Measurements from ENCODE around the gene EIF5. TPM values are rescaled to one million over a fixed set of nuclear protein-coding genes. Genes with fewer than 3 reads are reported as not detected.

Gene EIF5
- polyA plus RNA-seq, 1 donor, result 197 TPM

GRCh38 chr14:103372017-103372416 lies 38.0 kb downstream of the EIF5 start:
- no peak for DNase-seq
- H3K36me3 ChIP-seq (ENCODE audit: control insufficient read depth, insufficient read depth, low read length), result no peaks in the 10 kb centered on the region
- no peak overlapping the region for H3K27ac ChIP-seq (ENCODE audit: low read length)
- H3K9me3 ChIP-seq (ENCODE audit: control insufficient read depth, low read depth, low read length), result no peaks in the 10 kb centered on the region
- peaks cover 3% of the 10 kb centered on the region for H3K27me3 ChIP-seq (ENCODE audit: control insufficient read depth, insufficient read depth, low read length)
- H3K4me1 ChIP-seq (ENCODE audit: control insufficient read depth, insufficient read depth, low read length), result no peaks in the 10 kb centered on the region
- no CpG with 5 or more reads among the region's 23 CpGs for WGBS (ENCODE audit: insufficient coverage, low lambda C conversion rate)
- no peak overlapping the region for H3K4me3 ChIP-seq (ENCODE audit: low read length)

- Histone ChIP-seq H3K36me3 (ENCODE audit: control insufficient read depth, insufficient read depth, low read length) (no peaks in the 10 kb centered on the region), H3K4me1 (ENCODE audit: control insufficient read depth, insufficient read depth, low read length) (no peaks in the 10 kb centered on the region), H3K27me3 (ENCODE audit: control insufficient read depth, insufficient read depth, low read length) (peaks cover 3% of the 10 kb centered on the region), H3K9me3 (ENCODE audit: control insufficient read depth, low read depth, low read length) (no peaks in the 10 kb centered on the region), H3K27ac (ENCODE audit: low read length) (no peak overlapping the region), H3K4me3 (ENCODE audit: low read length) (no peak overlapping the region)
- no CpG with 5 or more reads among the region's 11 CpGs for WGBS (ENCODE audit: insufficient coverage, low lambda C conversion rate)
- no peak for DNase-seq
Observed at GRCh38 chr14:103372552-103373304, 38.7 kb downstream of the EIF5 start.

- DNase-seq, result no peak
- Histone ChIP-seq H3K36me3 (ENCODE audit: control insufficient read depth, insufficient read depth, low read length) (no peaks in the 10 kb centered on the region), H3K4me3 (ENCODE audit: low read length) (no peak overlapping the region), H3K27ac (ENCODE audit: low read length) (no peak overlapping the region), H3K9me3 (ENCODE audit: control insufficient read depth, low read depth, low read length) (no peaks in the 10 kb centered on the region), H3K27me3 (ENCODE audit: control insufficient read depth, insufficient read depth, low read length) (peaks cover 3% of the 10 kb centered on the region), H3K4me1 (ENCODE audit: control insufficient read depth, insufficient read depth, low read length) (no peaks in the 10 kb centered on the region)
- WGBS (ENCODE audit: insufficient coverage, low lambda C conversion rate), result no CpG with 5 or more reads among the region's 11 CpGs
Observed at GRCh38 chr14:103374121-103374520, 40.1 kb downstream of the EIF5 start.

GRCh38 chr14:103377522-103378037 lies 43.5 kb downstream of the EIF5 start:
- DNase-seq, result no peak
- no peaks in the 10 kb centered on the region for H3K36me3 ChIP-seq (ENCODE audit: control insufficient read depth, insufficient read depth, low read length)
- no CpG with 5 or more reads among the region's 2 CpGs for WGBS (ENCODE audit: insufficient coverage, low lambda C conversion rate)

GRCh38 chr14:103378038-103378854 lies 44.2 kb downstream of the EIF5 start:
- H3K4me1 ChIP-seq (ENCODE audit: control insufficient read depth, insufficient read depth, low read length), result no peaks in the 10 kb centered on the region
- H3K4me3 ChIP-seq (ENCODE audit: low read length), result no peak overlapping the region
- no peaks in the 10 kb centered on the region for H3K9me3 ChIP-seq (ENCODE audit: control insufficient read depth, low read depth, low read length)
- peaks cover 6% of the 10 kb centered on the region for H3K27me3 ChIP-seq (ENCODE audit: control insufficient read depth, insufficient read depth, low read length)
- WGBS (ENCODE audit: insufficient coverage, low lambda C conversion rate), result no CpG with 5 or more reads among the region's 14 CpGs
- no peaks in the 10 kb centered on the region for H3K36me3 ChIP-seq (ENCODE audit: control insufficient read depth, insufficient read depth, low read length)
- DNase-seq, result peak in 1 of 2 donors; percentile 48
- no peak overlapping the region for H3K27ac ChIP-seq (ENCODE audit: low read length)

More at GRCh38 chr14:103377522-103378037, 43.5 kb downstream of the EIF5 start:
- Histone ChIP-seq H3K4me3 (ENCODE audit: low read length) (no peak overlapping the region), H3K27me3 (ENCODE audit: control insufficient read depth, insufficient read depth, low read length) (peaks cover 6% of the 10 kb centered on the region), H3K4me1 (ENCODE audit: control insufficient read depth, insufficient read depth, low read length) (no peaks in the 10 kb centered on the region), H3K27ac (ENCODE audit: low read length) (no peak overlapping the region), H3K9me3 (ENCODE audit: control insufficient read depth, low read depth, low read length) (no peaks in the 10 kb centered on the region)

- Histone ChIP-seq H3K9me3 (ENCODE audit: control insufficient read depth, low read depth, low read length) (no peaks in the 10 kb centered on the region), H3K4me1 (ENCODE audit: control insufficient read depth, insufficient read depth, low read length) (peaks cover 6% of the 10 kb centered on the region), H3K27me3 (ENCODE audit: control insufficient read depth, insufficient read depth, low read length) (peaks cover 3% of the 10 kb centered on the region), H3K27ac (ENCODE audit: low read length) (no peak overlapping the region), H3K4me3 (ENCODE audit: low read length) (no peak overlapping the region), H3K36me3 (ENCODE audit: control insufficient read depth, insufficient read depth, low read length) (no peaks in the 10 kb centered on the region)
- 55% methylated on average over 1 of the region's 2 CpGs for WGBS (ENCODE audit: insufficient coverage, low lambda C conversion rate)
- no peak for DNase-seq
Observed at GRCh38 chr14:103380719-103381377, 46.8 kb downstream of the EIF5 start.

- WGBS (ENCODE audit: insufficient coverage, low lambda C conversion rate), result no CpG with 5 or more reads among the region's 4 CpGs
- Histone ChIP-seq H3K27me3 (ENCODE audit: control insufficient read depth, insufficient read depth, low read length) (peaks cover 3% of the 10 kb centered on the region), H3K4me3 (ENCODE audit: low read length) (no peak overlapping the region), H3K4me1 (ENCODE audit: control insufficient read depth, insufficient read depth, low read length) (peaks cover 6% of the 10 kb centered on the region), H3K36me3 (ENCODE audit: control insufficient read depth, insufficient read depth, low read length) (no peaks in the 10 kb centered on the region), H3K9me3 (ENCODE audit: control insufficient read depth, low read depth, low read length) (no peaks in the 10 kb centered on the region), H3K27ac (ENCODE audit: low read length) (no peak overlapping the region)
- no peak for DNase-seq
Observed at GRCh38 chr14:103382376-103382775, 48.3 kb downstream of the EIF5 start.

- no peaks in the 10 kb centered on the region for H3K36me3 ChIP-seq (ENCODE audit: control insufficient read depth, insufficient read depth, low read length)
- H3K9me3 ChIP-seq (ENCODE audit: control insufficient read depth, low read depth, low read length), result no peaks in the 10 kb centered on the region
- DNase-seq, result no peak
- peak overlapping the region; percentile 76 for H3K4me3 ChIP-seq (ENCODE audit: low read length)
- H3K27ac ChIP-seq (ENCODE audit: low read length), result peak overlapping the region; percentile 39
- peaks cover 3% of the 10 kb centered on the region for H3K27me3 ChIP-seq (ENCODE audit: control insufficient read depth, insufficient read depth, low read length)
- WGBS (ENCODE audit: insufficient coverage, low lambda C conversion rate), result no CpG with 5 or more reads among the region's 31 CpGs
- H3K4me1 ChIP-seq (ENCODE audit: control insufficient read depth, insufficient read depth, low read length), result peaks cover 6% of the 10 kb centered on the region
Observed at GRCh38 chr14:103384450-103385151, 50.6 kb downstream of the EIF5 start.

- H3K27ac ChIP-seq (ENCODE audit: low read length), result peak within 1 kb of the TSS; percentile 99
- H3K4me1 ChIP-seq (ENCODE audit: control insufficient read depth, insufficient read depth, low read length), result peaks cover 6% of the 10 kb centered on the region
- peaks cover 3% of the 10 kb centered on the region for H3K27me3 ChIP-seq (ENCODE audit: control insufficient read depth, insufficient read depth, low read length)
- H3K9me3 ChIP-seq (ENCODE audit: control insufficient read depth, low read depth, low read length), result no peaks in the 10 kb centered on the region
- peak; percentile 96 to 98 for DNase-seq
- H3K36me3 ChIP-seq (ENCODE audit: control insufficient read depth, insufficient read depth, low read length), result no peaks in the 10 kb centered on the region
- H3K4me3 ChIP-seq (ENCODE audit: low read length), result peak within 1 kb of the TSS; percentile 76
- no CpG with 5 or more reads among the region's 91 CpGs for WGBS (ENCODE audit: insufficient coverage, low lambda C conversion rate)
Observed at GRCh38 chr14:103385152-103385928, 51.3 kb downstream of the EIF5 start, which contains the start of gene MARK3. Gene MARK3 (plus strand): TSS chr14:103385415. CDS start chr14:103386030, 615 bp downstream.
